ENCODE measurements around the gene SPACDR. TPM values are rescaled to one million over a fixed set of nuclear protein-coding genes. Genes with fewer than 3 reads are reported as not detected.

SPACDR gene
- 1.3 and 1.9 TPM in 2 replicates for total RNA-seq

GRCh38 chr7:100464210-100464660 lies at the start of gene SPACDR:
Gene SPACDR, minus strand, starts transcription at chr7:100464260. Its CDS starts 235 bp downstream, at chr7:100464025.

GRCh38 chr7:100483722-100484672 lies 19.9 kb upstream of the SPACDR start, which contains the start of gene NYAP1:
Gene NYAP1, plus strand, starts transcription at chr7:100483927. Its CDS starts 1,385 bp downstream, at chr7:100485312.

GRCh38 chr7:100478958-100479660 lies 15.0 kb upstream of the SPACDR start, which contains the start of gene TSC22D4:
Gene TSC22D4, minus strand, starts transcription at chr7:100479214. Its CDS starts 1,176 bp downstream, at chr7:100478038.

GRCh38 chr7:100429637-100430492 lies 34.2 kb downstream of the SPACDR start, which contains the start of gene MEPCE:
Gene MEPCE, plus strand, starts transcription at chr7:100429831. Its CDS starts 188 bp downstream, at chr7:100430019.

GRCh38 chr7:100428199-100428966 lies 35.7 kb downstream of the SPACDR start, which contains the start of gene ZCWPW1:
Gene ZCWPW1, minus strand, starts transcription at chr7:100428703. Its CDS starts 8,054 bp downstream, at chr7:100420649.

Other genes starting within 250 kb of the SPACDR start
- gene PVRIG, start 244.3 kb downstream of the SPACDR start, total RNA-seq, result not detected in 2 replicates
- not detected in 2 replicates for gene SPDYE3, start 156.6 kb downstream of the SPACDR start, total RNA-seq
- gene PILRB, start 106.1 kb downstream of the SPACDR start, total RNA-seq, result 4.1 and 14.6 TPM in 2 replicates
- 0.28 TPM in 1 of 2 replicates, not detected in the other for gene PILRA, start 90.8 kb downstream of the SPACDR start, total RNA-seq
- 0.54 and 0.85 TPM in 2 replicates for gene ZCWPW1, start 35.6 kb downstream of the SPACDR start, total RNA-seq
- 33.0 and 42.9 TPM in 2 replicates for gene MEPCE, start 34.4 kb downstream of the SPACDR start, total RNA-seq
- gene PPP1R35, start 27.8 kb downstream of the SPACDR start, total RNA-seq, result 18.1 and 18.5 TPM in 2 replicates
- gene TSC22D4, start 15.0 kb upstream of the SPACDR start, total RNA-seq, result 27.9 and 32.6 TPM in 2 replicates
- gene NYAP1, start 19.7 kb upstream of the SPACDR start, total RNA-seq, result 1.9 and 2.2 TPM in 2 replicates
- 18.0 and 19.2 TPM in 2 replicates for gene AGFG2, start 74.9 kb upstream of the SPACDR start, total RNA-seq
- not detected in 2 replicates for gene SAP25, start 109.6 kb upstream of the SPACDR start, total RNA-seq
- 6.2 and 9.3 TPM in 2 replicates for gene LRCH4, start 121.9 kb upstream of the SPACDR start, total RNA-seq
- 0.09 and 0.28 TPM in 2 replicates for gene FBXO24, start 122.1 kb upstream of the SPACDR start, total RNA-seq
- gene PCOLCE, start 138.1 kb upstream of the SPACDR start, total RNA-seq, result 0.28 and 0.45 TPM in 2 replicates
- 4.0 and 4.2 TPM in 2 replicates for gene MOSPD3, start 148.3 kb upstream of the SPACDR start, total RNA-seq
- 0.18 and 0.19 TPM in 2 replicates for gene TFR2, start 177.3 kb upstream of the SPACDR start, total RNA-seq
- not detected in 2 replicates for gene ACTL6B, start 192.2 kb upstream of the SPACDR start, total RNA-seq
- 79.3 and 96.9 TPM in 2 replicates for gene GNB2, start 209.5 kb upstream of the SPACDR start, total RNA-seq
- gene GIGYF1, start 230.0 kb upstream of the SPACDR start, total RNA-seq, result 12.1 and 16.4 TPM in 2 replicates
- gene POP7, start 241.9 kb upstream of the SPACDR start, total RNA-seq, result 34.6 and 45.7 TPM in 2 replicates

Measured in endothelial cell of coronary artery (primary cell).